ENCODE results near the gene LPAR1. TPM values are rescaled to one million over a fixed set of nuclear protein-coding genes. Genes with fewer than 3 reads are reported as not detected.

LPAR1 gene
- total RNA-seq, 1 experiment from 2014 or later, result 11.0 TPM

DNA sequence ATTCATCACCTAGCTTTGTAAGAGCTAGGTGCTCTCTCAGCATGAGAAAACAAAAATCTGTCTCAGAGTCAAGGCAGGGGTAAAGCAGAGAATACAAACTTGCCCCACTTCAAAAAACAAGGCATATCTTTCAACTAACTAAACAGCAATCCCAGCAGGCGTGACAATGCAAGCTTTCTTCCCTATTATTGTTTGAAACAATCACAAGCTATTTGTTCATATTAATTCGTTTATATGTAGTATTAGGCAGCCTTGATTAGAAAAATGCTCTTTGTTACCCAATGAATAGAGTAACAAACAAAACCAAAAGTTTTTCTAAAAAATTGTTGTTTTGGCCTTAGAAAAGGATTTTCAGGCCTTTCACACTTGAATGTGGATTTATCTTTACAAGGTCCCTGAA is 71.1 kb downstream of the LPAR1 start:
- intact Hi-C loops (cut with micrococcal nuclease; ENCODE audit: unreplicated experiment) (no loop called here), in situ Hi-C loops (cut with HindIII; ENCODE audit: low pct_unique_long_range_greater_than_20kb, low sequenced_read_pairs) (no loop called here)
- ChIA-PET POLR2A (no interaction called here), CTCF (no interaction called here)
- no peaks in the 10 kb centered on the region for H3K4me1 ChIP-seq (ENCODE audit: control insufficient read depth, insufficient read depth, low read length)
- H3K36me3 ChIP-seq (ENCODE audit: control insufficient read depth, insufficient read depth, low read length), result no peaks in the 10 kb centered on the region
- TF ChIP-seq SIN3A (IDR thresholded peaks at IDR 0.05; ENCODE audit: borderline replicate concordance, insufficient read depth, low read depth, low read length) (no peak), TCF7L2 (IDR thresholded peaks at IDR 0.05; ENCODE audit: low read depth, low read length) (no peak), POLR2AphosphoS5 (IDR thresholded peaks at IDR 0.05; ENCODE audit: low read depth, low read length) (no peak)
- TF ChIP-seq, protein P1, sequence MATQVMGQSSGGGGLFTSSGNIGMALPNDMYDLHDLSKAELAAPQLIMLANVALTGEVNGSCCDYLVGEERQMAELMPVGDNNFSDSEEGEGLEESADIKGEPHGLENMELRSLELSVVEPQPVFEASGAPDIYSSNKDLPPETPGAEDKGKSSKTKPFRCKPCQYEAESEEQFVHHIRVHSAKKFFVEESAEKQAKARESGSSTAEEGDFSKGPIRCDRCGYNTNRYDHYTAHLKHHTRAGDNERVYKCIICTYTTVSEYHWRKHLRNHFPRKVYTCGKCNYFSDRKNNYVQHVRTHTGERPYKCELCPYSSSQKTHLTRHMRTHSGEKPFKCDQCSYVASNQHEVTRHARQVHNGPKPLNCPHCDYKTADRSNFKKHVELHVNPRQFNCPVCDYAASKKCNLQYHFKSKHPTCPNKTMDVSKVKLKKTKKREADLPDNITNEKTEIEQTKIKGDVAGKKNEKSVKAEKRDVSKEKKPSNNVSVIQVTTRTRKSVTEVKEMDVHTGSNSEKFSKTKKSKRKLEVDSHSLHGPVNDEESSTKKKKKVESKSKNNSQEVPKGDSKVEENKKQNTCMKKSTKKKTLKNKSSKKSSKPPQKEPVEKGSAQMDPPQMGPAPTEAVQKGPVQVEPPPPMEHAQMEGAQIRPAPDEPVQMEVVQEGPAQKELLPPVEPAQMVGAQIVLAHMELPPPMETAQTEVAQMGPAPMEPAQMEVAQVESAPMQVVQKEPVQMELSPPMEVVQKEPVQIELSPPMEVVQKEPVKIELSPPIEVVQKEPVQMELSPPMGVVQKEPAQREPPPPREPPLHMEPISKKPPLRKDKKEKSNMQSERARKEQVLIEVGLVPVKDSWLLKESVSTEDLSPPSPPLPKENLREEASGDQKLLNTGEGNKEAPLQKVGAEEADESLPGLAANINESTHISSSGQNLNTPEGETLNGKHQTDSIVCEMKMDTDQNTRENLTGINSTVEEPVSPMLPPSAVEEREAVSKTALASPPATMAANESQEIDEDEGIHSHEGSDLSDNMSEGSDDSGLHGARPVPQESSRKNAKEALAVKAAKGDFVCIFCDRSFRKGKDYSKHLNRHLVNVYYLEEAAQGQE (IDR thresholded peaks at IDR 0.05; ENCODE audit: insufficient read depth in 1 of 2, low read depth in 2 of 2, low read length in 1 of 2), result no peak
- TF ChIP-seq, protein P2, sequence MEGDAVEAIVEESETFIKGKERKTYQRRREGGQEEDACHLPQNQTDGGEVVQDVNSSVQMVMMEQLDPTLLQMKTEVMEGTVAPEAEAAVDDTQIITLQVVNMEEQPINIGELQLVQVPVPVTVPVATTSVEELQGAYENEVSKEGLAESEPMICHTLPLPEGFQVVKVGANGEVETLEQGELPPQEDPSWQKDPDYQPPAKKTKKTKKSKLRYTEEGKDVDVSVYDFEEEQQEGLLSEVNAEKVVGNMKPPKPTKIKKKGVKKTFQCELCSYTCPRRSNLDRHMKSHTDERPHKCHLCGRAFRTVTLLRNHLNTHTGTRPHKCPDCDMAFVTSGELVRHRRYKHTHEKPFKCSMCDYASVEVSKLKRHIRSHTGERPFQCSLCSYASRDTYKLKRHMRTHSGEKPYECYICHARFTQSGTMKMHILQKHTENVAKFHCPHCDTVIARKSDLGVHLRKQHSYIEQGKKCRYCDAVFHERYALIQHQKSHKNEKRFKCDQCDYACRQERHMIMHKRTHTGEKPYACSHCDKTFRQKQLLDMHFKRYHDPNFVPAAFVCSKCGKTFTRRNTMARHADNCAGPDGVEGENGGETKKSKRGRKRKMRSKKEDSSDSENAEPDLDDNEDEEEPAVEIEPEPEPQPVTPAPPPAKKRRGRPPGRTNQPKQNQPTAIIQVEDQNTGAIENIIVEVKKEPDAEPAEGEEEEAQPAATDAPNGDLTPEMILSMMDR (IDR thresholded peaks at IDR 0.05), result no peak
- no peak for DNase-seq (ENCODE audit: low read depth, low spot score)
- no peak overlapping the region for H3K27ac ChIP-seq (ENCODE audit: low read length)
- ATAC-seq, result no peak
- no peaks in the 10 kb centered on the region for H3K27me3 ChIP-seq (ENCODE audit: control insufficient read depth, insufficient read depth, low read length)
- no peaks in the 10 kb centered on the region for H3K9me3 ChIP-seq (ENCODE audit: control insufficient read depth, insufficient read depth, low read depth, low read length)
- no peak overlapping the region for H3K4me3 ChIP-seq (ENCODE audit: low read depth in 2 of 2, low read length in 2 of 2)
- no TSS peak for BruUV-seq (replicated peaks)

DNA sequence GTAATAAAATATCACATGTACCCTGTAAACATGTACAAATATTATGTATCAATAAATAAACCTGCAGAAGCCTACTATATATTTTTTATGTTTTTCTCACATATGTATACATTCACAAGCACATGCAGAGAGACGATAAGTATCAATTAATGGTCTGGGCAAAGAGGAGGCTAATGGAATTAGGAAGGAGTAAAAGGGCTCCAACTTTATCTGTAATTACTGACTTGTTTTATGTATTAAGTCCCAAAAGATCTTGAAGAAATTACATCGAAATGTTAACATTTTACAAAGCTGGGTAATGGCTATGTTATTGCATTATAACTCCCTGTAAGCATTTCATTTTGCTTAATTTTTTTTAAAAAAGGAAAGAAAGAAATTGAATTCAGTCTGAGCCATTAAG is 78.0 kb downstream of the LPAR1 start:
- CTCF ChIA-PET, result no interaction called here
- Histone ChIP-seq H3K36me3 (ENCODE audit: control insufficient read depth, insufficient read depth, low read length) (no peaks in the 10 kb centered on the region), H3K4me3 (ENCODE audit: low read depth in 2 of 2, low read length in 2 of 2) (no peak overlapping the region), H3K27me3 (ENCODE audit: control insufficient read depth, insufficient read depth, low read length) (no peaks in the 10 kb centered on the region), H3K4me1 (ENCODE audit: control insufficient read depth, insufficient read depth, low read length) (no peaks in the 10 kb centered on the region), H3K9me3 (ENCODE audit: control insufficient read depth, insufficient read depth, low read depth, low read length) (peaks cover 1% of the 10 kb centered on the region; the same call in 1 of the 2 replicates), H3K27ac (ENCODE audit: low read length) (no peak overlapping the region)
- DNase-seq (ENCODE audit: low read depth, low spot score) (no peak), ATAC-seq (no peak)
- TF ChIP-seq, protein P1 (IDR thresholded peaks at IDR 0.05; ENCODE audit: insufficient read depth in 1 of 2, low read depth in 2 of 2, low read length in 1 of 2), result no peak
- TF ChIP-seq TCF7L2 (IDR thresholded peaks at IDR 0.05; ENCODE audit: low read depth, low read length), result no peak
- TF ChIP-seq, protein P2 (IDR thresholded peaks at IDR 0.05), result no peak
- TF ChIP-seq SIN3A (IDR thresholded peaks at IDR 0.05; ENCODE audit: borderline replicate concordance, insufficient read depth, low read depth, low read length), result no peak
- TF ChIP-seq POLR2AphosphoS5 (IDR thresholded peaks at IDR 0.05; ENCODE audit: low read depth, low read length), result no peak
- intact Hi-C loops (cut with micrococcal nuclease; ENCODE audit: unreplicated experiment), result no loop called here
- POLR2A ChIA-PET, result no interaction called here
- in situ Hi-C loops (cut with HindIII; ENCODE audit: low pct_unique_long_range_greater_than_20kb, low sequenced_read_pairs), result no loop called here
- BruUV-seq (replicated peaks), result no TSS peak

Measured in Panc1 (cell line).